ENCODE measurements around the gene LCORL. TPM values are rescaled to one million over a fixed set of nuclear protein-coding genes. Genes with fewer than 3 reads are reported as not detected.

Gene LCORL
- total RNA-seq, 3 donors from 2014 or later (not counting 1 experiment from before 2014, with no cell fraction given), result 19.9 to 28.4 (median 26.4) TPM

GRCh38 chr4:17911608-17912007, 109.9 kb downstream of the LCORL start:
- intact Hi-C loops (cut with micrococcal nuclease), result no loop called here
- Histone ChIP-seq H3K4me1 (ENCODE audit: control insufficient read depth, insufficient read depth, low read length) (no peaks in the 10 kb centered on the region), H3K36me3 (ENCODE audit: control insufficient read depth, insufficient read depth, low read length) (no peaks in the 10 kb centered on the region), H3K27me3 (ENCODE audit: control insufficient read depth, insufficient read depth, low read length) (no peaks in the 10 kb centered on the region), H3K27ac (ENCODE audit: low read length) (no peak overlapping the region), H3K9me3 (ENCODE audit: control insufficient read depth, insufficient read depth, low read length) (no peaks in the 10 kb centered on the region), H3K4me3 (ENCODE audit: low read length) (no peak overlapping the region)
- no peak for ATAC-seq
- Mint-ChIP-seq H3K4me1 (peaks cover 15 to 23% of the 10 kb centered on the region in 2 donors), H3K27me3 (ENCODE audit: low read depth in 2 of 2) (no peaks in the 10 kb centered on the region), H3K9me3 (no peaks in the 10 kb centered on the region), H3K27ac (no peak overlapping the region), H3K4me3 (no peak overlapping the region), H3K36me3 (no peaks in the 10 kb centered on the region)
- no peak for TF ChIP-seq CTCF (IDR thresholded peaks at IDR 0.05)
- WGBS (ENCODE audit: insufficient coverage), result 97% methylated on average over 11 of the region's 11 CpGs
- no peak for DNase-seq

DNA sequence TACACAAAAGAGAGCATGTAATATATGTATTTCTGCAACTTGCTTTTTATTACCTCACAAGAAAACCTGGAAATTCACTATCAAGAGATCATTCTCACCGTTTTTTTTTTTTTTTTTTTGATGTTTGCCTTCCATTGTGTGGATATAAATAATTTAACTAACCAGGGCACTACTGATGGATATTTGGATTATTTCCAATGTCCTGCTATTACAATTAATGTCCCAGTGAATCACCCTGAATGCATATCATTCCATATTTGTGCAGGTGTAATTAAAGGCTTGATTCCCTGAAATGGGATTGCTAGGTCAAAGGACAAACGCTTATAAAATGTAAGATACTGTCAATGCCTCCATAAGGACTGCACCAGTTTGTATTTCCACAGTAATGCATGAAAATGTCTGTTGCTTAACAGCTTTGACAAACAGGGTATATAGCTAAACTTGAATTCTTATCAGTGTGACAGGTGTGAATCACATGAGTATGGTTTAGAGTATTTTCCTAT, 123.0 kb downstream of the LCORL start:
- no peak overlapping the region for H3K27ac ChIP-seq (ENCODE audit: low read length)
- WGBS (ENCODE audit: insufficient coverage), result 100% methylated on average over 1 of the region's 2 CpGs
- H3K9me3 Mint-ChIP-seq, result no peaks in the 10 kb centered on the region

GRCh38 chr4:17895481-17895880, 126.1 kb downstream of the LCORL start:
- no peaks in the 10 kb centered on the region for H3K36me3 Mint-ChIP-seq
- Histone ChIP-seq H3K27me3 (ENCODE audit: control insufficient read depth, insufficient read depth, low read length) (no peaks in the 10 kb centered on the region), H3K36me3 (ENCODE audit: control insufficient read depth, insufficient read depth, low read length) (no peaks in the 10 kb centered on the region), H3K4me1 (ENCODE audit: control insufficient read depth, insufficient read depth, low read length) (no peaks in the 10 kb centered on the region), H3K27ac (ENCODE audit: low read length) (no peak overlapping the region), H3K4me3 (ENCODE audit: low read length) (no peak overlapping the region), H3K9me3 (ENCODE audit: control insufficient read depth, insufficient read depth, low read length) (no peaks in the 10 kb centered on the region)
- peaks cover 0 to 16% of the 10 kb centered on the region in 2 donors for H3K4me1 Mint-ChIP-seq
- WGBS (ENCODE audit: insufficient coverage), result 99% methylated on average over 3 of the region's 3 CpGs
- no peak for TF ChIP-seq CTCF (IDR thresholded peaks at IDR 0.05)
- intact Hi-C loops (cut with micrococcal nuclease), result no loop called here
- H3K4me3 Mint-ChIP-seq, result no peak overlapping the region
- H3K9me3 Mint-ChIP-seq, result no peaks in the 10 kb centered on the region
- DNase-seq (no peak), ATAC-seq (no peak)
- H3K27ac Mint-ChIP-seq, result no peak overlapping the region
- H3K27me3 Mint-ChIP-seq (ENCODE audit: low read depth in 2 of 2), result no peaks in the 10 kb centered on the region

More for the DNA sequence above, 123.0 kb downstream of the LCORL start:
- Mint-ChIP-seq H3K4me3 (no peak overlapping the region), H3K27ac (no peak overlapping the region), H3K36me3 (no peaks in the 10 kb centered on the region), H3K4me1 (peaks cover 3 to 22% of the 10 kb centered on the region in 2 donors), H3K27me3 (ENCODE audit: low read depth in 2 of 2) (no peaks in the 10 kb centered on the region)
- no peak for ATAC-seq
- no peak for TF ChIP-seq CTCF (IDR thresholded peaks at IDR 0.05)
- Histone ChIP-seq H3K36me3 (ENCODE audit: control insufficient read depth, insufficient read depth, low read length) (peaks cover 2% of the 10 kb centered on the region), H3K4me3 (ENCODE audit: low read length) (no peak overlapping the region), H3K9me3 (ENCODE audit: control insufficient read depth, insufficient read depth, low read length) (no peaks in the 10 kb centered on the region), H3K27me3 (ENCODE audit: control insufficient read depth, insufficient read depth, low read length) (no peaks in the 10 kb centered on the region), H3K4me1 (ENCODE audit: control insufficient read depth, insufficient read depth, low read length) (no peaks in the 10 kb centered on the region)
- intact Hi-C loops (cut with micrococcal nuclease), result no loop called here
- no peak for DNase-seq

GRCh38 chr4:17894421-17894820, 127.1 kb downstream of the LCORL start:
- Histone ChIP-seq H3K36me3 (ENCODE audit: control insufficient read depth, insufficient read depth, low read length) (no peaks in the 10 kb centered on the region), H3K4me3 (ENCODE audit: low read length) (no peak overlapping the region), H3K9me3 (ENCODE audit: control insufficient read depth, insufficient read depth, low read length) (no peaks in the 10 kb centered on the region), H3K27me3 (ENCODE audit: control insufficient read depth, insufficient read depth, low read length) (no peaks in the 10 kb centered on the region), H3K4me1 (ENCODE audit: control insufficient read depth, insufficient read depth, low read length) (no peaks in the 10 kb centered on the region), H3K27ac (ENCODE audit: low read length) (no peak overlapping the region)
- Mint-ChIP-seq H3K4me3 (no peak overlapping the region), H3K27me3 (ENCODE audit: low read depth in 2 of 2) (no peaks in the 10 kb centered on the region), H3K36me3 (no peaks in the 10 kb centered on the region), H3K9me3 (no peaks in the 10 kb centered on the region), H3K27ac (no peak overlapping the region), H3K4me1 (peaks cover 0 to 13% of the 10 kb centered on the region in 2 donors)
- no CpG with 5 or more reads among the region's 3 CpGs for WGBS (ENCODE audit: insufficient coverage)
- intact Hi-C loops (cut with micrococcal nuclease), result no loop called here
- no peak for TF ChIP-seq CTCF (IDR thresholded peaks at IDR 0.05)
- ATAC-seq (no peak), DNase-seq (no peak)
